GM08714 (cell line): ENCODE results near the gene MMP11.

Source experiments
- H3K4me3 ChIP-seq: fragments of 200-500 bp; sonication (Bioruptor generic); 2 replicates; pipeline ENCODE4 v1.5.1; 2014; ENCODE audit warnings: mild to moderate bottlenecking, low read length, inconsistent platforms
- ZNF274 ChIP-seq: IDR thresholded peaks from 2 replicates; pipeline ENCODE4 v1.6.1; 2012; ENCODE audit warnings: mild to moderate bottlenecking, low read depth, low read length

The MMP11 gene

DNA sequence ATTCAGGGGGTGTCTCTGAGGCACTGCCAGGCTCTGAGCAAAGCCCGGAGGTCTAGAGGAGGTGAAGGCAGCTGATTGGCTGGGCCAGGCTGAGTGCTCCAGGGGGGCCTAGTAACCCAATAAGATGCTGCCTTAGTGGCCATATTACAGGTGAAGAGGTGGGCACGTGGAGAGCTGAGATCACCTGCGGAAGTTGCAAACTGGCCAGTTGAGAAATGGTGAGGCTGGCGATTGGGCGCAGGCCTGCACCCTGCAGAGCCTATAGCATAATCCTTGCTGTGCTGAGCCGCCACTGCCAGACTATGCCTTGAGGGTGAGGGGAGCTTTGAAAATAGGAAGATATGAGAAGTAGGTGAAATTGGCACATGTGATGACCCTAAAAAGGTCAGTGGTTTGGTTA, 44.5 kb downstream of the MMP11 start:
- TF ChIP-seq ZNF274 = no peak
- no peak overlapping the region for H3K4me3 ChIP-seq

DNA sequence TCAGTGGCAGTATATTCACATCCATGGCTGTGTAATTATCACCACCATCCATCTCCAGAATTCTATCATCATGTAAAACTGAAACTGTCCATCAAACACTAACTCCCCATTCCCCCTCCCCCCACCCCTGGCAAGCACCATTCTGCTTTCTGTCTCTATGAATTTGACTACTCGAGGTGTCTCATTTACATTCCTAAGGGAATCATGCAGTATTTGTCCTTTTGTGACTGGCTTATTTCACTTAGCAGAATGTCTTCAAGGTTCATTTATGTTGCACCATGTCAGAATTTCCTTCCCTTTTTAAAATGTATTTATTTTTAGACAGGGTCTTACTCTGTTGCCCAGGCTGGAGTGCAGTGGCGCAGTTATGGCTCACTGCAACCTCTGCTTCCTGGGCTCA, 45.9 kb downstream of the MMP11 start:
- H3K4me3 ChIP-seq = no peak overlapping the region
- TF ChIP-seq ZNF274 = no peak

- no peak overlapping the region for H3K4me3 ChIP-seq
Measured at GRCh38 chr22:23820748-23821211, 48.1 kb downstream of the MMP11 start.

DNA sequence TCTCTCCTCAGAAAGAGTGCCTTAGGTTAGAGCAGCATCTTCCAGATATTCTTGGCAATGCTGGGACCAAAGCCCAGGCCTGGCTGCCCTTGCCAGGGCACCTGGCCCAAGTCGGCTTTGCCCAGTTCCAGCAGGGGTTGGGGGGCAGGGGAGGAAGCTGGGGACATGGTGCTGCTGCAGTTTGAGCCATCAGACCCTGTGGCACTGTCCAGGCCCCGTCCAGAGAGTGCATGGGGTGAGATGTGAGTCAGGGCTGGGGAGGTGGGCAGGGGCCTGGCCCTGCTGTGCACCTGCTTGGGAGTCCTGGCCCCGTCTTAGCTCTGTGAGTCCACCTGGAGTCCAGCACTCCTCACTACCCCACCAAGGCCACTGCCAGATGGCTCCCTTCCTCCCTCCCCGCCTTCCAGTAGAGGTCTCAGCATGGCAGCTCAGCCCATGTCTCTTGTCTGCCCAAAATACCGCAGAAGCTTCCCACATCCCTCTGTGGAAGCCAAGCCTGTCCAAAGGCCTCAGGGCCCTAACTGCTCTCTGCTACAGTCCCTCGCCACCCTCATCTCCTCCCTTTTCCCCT, 49.5 kb downstream of the MMP11 start:
- no peak for TF ChIP-seq ZNF274
- no peak overlapping the region for H3K4me3 ChIP-seq

More at GRCh38 chr22:23820748-23821211, 48.1 kb downstream of the MMP11 start:
- no peak for TF ChIP-seq ZNF274

DNA sequence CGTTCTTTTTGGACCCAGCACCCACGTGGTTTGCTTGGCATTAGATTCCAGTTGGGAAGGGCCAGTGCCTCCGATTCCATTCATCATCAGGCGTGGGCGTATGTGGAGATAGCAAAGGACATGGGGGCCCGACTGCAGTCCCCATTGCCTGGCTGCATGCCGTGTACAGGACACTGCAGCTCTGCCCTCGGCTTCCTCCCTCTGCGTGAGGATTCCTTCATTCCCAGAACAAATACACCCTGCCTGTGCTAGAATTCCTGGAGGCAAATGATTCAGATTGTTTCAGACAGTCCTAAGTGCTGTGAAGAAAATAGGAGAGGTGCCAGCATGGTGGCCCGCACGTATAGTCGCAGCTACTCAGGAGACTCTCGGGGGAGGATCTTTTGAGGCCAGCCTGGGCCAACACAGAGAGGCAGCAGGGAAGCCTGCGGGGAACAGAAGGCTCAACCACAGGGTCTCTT, 50.7 kb downstream of the MMP11 start:
- no peak for TF ChIP-seq ZNF274
- H3K4me3 ChIP-seq = no peak overlapping the region

- no peak for TF ChIP-seq ZNF274
- no peak overlapping the region for H3K4me3 ChIP-seq
Measured at GRCh38 chr22:23824476-23825245, 52.0 kb downstream of the MMP11 start.

GRCh38 chr22:23825246-23825905, 52.7 kb downstream of the MMP11 start:
- no peak overlapping the region for H3K4me3 ChIP-seq
- TF ChIP-seq ZNF274 = no peak

DNA sequence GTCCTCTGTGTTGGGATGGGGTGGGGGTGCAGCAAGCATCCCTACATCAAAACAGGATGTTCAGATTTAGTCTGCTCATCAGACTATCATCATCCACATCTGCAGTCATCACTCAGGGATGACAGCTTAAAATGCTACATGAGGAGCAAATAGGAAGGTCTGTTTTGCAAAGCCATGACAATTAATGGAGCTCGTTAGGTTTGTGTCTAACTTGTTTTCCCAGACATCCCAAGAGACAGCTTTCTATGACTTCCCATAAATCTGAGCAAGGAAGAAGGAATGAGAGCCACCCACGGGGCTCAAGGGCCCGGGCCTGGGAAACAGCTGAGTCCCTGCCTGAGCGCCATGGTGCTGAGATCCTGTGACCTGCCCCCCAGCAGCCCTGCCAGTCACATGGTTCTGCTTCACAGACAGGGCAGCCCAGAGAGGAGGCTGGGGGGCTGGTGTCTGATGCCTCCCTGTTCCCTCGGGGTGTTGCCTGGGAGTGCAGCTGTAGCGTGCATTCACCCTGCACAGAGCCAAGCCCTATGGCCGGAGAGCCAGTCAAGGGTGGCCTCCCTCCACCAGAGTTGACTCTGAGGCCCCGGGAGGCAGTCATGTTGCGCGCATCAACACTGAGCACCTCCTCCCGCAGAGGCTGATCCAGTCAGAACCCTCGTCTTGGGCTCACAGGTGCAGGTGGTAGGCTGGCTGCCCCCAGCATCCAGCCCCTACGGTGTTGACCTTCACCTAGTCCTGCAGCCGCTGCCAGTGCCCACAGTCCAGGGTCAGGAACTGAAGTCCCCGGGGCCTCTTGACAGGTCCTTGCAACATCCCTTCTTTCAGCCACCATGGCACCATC, 54.1 kb downstream of the MMP11 start:
- TF ChIP-seq ZNF274 = no peak
- H3K4me3 ChIP-seq = no peak overlapping the region

- no peak for TF ChIP-seq ZNF274
- H3K4me3 ChIP-seq = no peak overlapping the region
Measured at GRCh38 chr22:23827351-23827995, 54.8 kb downstream of the MMP11 start.

- H3K4me3 ChIP-seq = no peak overlapping the region
- TF ChIP-seq ZNF274 = no peak
Measured at GRCh38 chr22:23828800-23829680, 56.4 kb downstream of the MMP11 start.

DNA sequence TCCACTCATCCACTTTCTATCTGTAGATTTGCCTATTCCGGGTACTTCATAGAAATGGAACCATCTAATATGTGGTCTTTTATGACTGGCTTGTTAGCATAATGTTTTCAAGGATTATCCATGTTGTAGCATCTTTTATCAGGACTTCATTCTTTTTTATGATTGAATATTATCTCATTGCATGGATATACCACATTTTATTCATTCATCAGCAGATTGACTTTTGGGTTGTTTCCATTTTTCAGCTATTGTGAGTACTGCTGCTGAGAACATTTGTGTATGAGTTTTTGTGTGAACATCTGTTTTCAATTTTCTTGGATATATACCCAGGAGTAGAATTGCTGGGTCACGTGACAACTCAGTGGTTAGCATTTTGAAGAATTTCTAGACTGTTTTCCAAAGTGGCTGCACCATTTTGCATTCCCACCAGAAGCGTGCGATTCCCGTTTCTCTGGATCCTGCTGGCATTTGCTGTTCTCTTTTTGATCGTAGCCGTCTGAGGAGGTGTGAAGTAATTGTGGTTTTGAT, 57.3 kb downstream of the MMP11 start:
- H3K4me3 ChIP-seq = no peak overlapping the region
- no peak for TF ChIP-seq ZNF274

DNA sequence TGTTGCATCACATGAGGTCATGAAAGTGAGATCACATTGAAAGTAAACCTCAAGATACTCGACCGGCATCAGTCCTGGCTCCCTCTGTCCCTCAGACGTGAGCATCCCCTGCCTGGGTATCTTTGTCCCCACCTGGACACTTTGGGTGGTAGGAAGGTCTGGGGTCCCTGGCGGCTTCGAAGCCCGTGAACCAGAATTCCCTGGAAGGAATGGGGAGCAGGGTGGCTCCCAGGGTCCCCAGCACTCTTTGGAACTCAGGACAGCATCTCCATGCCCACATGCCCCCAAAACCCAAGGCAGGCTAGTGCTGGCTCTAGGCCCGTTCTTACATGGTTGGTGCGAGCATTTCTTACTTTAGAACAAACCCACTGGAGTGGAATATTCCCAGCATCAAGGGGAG, 58.6 kb downstream of the MMP11 start:
- TF ChIP-seq ZNF274 = no peak
- H3K4me3 ChIP-seq = no peak overlapping the region

DNA sequence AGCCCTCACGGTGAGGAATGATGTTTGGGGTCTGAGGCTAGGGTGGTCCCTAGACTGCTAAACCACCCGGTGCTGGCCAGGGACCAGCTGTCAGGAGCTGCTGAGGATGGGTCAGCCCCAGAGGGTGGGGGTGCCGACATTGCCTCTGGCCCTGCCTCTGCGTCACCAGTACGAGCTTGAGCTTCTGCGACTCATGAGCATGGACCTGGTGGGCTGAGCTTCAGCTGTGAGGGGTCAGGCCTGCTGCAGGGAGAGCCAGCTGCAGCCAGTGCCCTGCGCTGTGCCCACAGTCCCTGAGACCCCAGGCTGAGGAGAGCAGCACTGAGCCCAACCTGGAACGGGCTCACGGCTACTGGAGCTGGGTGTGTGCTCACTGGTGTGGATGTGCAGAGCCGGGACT, 59.1 kb downstream of the MMP11 start:
- H3K4me3 ChIP-seq = no peak overlapping the region
- TF ChIP-seq ZNF274 = no peak
